WTC11 (cell line): ENCODE results near the gene ARHGAP21. TPM values are rescaled to one million over a fixed set of nuclear protein-coding genes. Genes with fewer than 3 reads are reported as not detected.

Source experiments
- ATAC-seq: fragments of 200-7000 bp; cut with Tn5 transposase; 2 replicates; pipeline ENCODE4 v1.10.0; 2021; ENCODE audit warnings: mild to moderate bottlenecking, moderate library complexity
- CTCF ChIA-PET: fragments of 300-600 bp; sonication (Branson Sonifier 250); formaldehyde crosslinking; loops from one replicate; lab custom pipeline; 2021; ENCODE audit warnings: antibody characterized with exemption; lab: Charles Lee
- POLR2A ChIA-PET: fragments of 350-600 bp; sonication (Branson Sonifier 250); formaldehyde crosslinking; loops from one replicate; lab custom pipeline; 2021; ENCODE audit warnings: antibody characterized with exemption; lab: Charles Lee
- DNase-seq: peaks from one replicate; pipeline ENCODE4 v3.0.0; 2021; ENCODE audit warnings: low spot score
- H3K27ac Mint-ChIP-seq: 2 replicates; pipeline ENCODE4 v1.8.0; 2021; ENCODE audit warnings: mixed read lengths
- H3K27me3 Mint-ChIP-seq: 2 replicates; pipeline ENCODE4 v1.8.0; 2021; ENCODE audit warnings: low read depth, mild to moderate bottlenecking, moderate library complexity, mixed read lengths
- H3K36me3 Mint-ChIP-seq: 2 replicates; pipeline ENCODE4 v1.8.0; 2021; ENCODE audit warnings: mixed read lengths
- H3K4me1 Mint-ChIP-seq: 2 replicates; pipeline ENCODE4 v1.8.0; 2022; ENCODE audit warnings: mixed read lengths
- H3K4me3 Mint-ChIP-seq: 2 replicates; pipeline ENCODE4 v1.8.0; 2021; ENCODE audit warnings: mild to moderate bottlenecking, moderate library complexity, mixed read lengths
- H3K9me3 Mint-ChIP-seq: 2 replicates; pipeline ENCODE4 v1.8.0; 2021; ENCODE audit warnings: mixed read lengths
- FOXK1 ChIP-seq: sonication (generic); formaldehyde crosslinking; IDR thresholded peaks from 2 replicates; pipeline ENCODE4 v1.8.0; 2022; ENCODE audit warnings: mild to moderate bottlenecking, moderate library complexity, missing genetic modification reagents
- FOXP1 ChIP-seq: sonication (generic); formaldehyde crosslinking; IDR thresholded peaks from 2 replicates; pipeline ENCODE4 v1.8.0; 2022; ENCODE audit warnings: missing genetic modification reagents, mild to moderate bottlenecking, moderate library complexity, borderline replicate concordance
- IRF2 ChIP-seq: sonication (generic); formaldehyde crosslinking; IDR thresholded peaks from 2 replicates; pipeline ENCODE4 v1.8.0; 2022; ENCODE audit warnings: low read depth, missing genetic modification reagents, borderline replicate concordance
- NR3C1 ChIP-seq: sonication (generic); formaldehyde crosslinking; conservative IDR thresholded peaks from 2 replicates; pipeline ENCODE4 v1.8.1; 2023; ENCODE audit warnings: low read depth, mild to moderate bottlenecking, missing genetic modification reagents
- RELA ChIP-seq: sonication (generic); formaldehyde crosslinking; IDR thresholded peaks from 2 replicates; pipeline ENCODE4 v1.8.1; 2022; ENCODE audit warnings: missing genetic modification reagents, mild to moderate bottlenecking, borderline replicate concordance
- SMAD4 ChIP-seq: sonication (generic); formaldehyde crosslinking; IDR thresholded peaks from 2 replicates; pipeline ENCODE4 v1.8.0; 2022; ENCODE audit warnings: mild to moderate bottlenecking, missing genetic modification reagents
- SP1 ChIP-seq: sonication (generic); formaldehyde crosslinking; conservative IDR thresholded peaks from 2 replicates; pipeline ENCODE4 v1.8.1; 2022; ENCODE audit warnings: missing genetic modification reagents
- ZNF317 ChIP-seq: sonication (generic); formaldehyde crosslinking; IDR thresholded peaks from 2 replicates; pipeline ENCODE4 v1.8.1; 2023; ENCODE audit warnings: low read depth, mild to moderate bottlenecking, moderate library complexity, missing genetic modification reagents, borderline replicate concordance
- total RNA-seq: library from RNA; stranded (reverse); gene quantifications from 3 replicates; pipeline ENCODE4 v1.2.3, GENCODE V29; 2021
- TF ChIP-seq, protein P1 (sequence below): sonication (generic); formaldehyde crosslinking; IDR thresholded peaks from 2 replicates; pipeline ENCODE4 v1.8.1; 2023; ENCODE audit warnings: mild to moderate bottlenecking, missing genetic modification reagents, moderate library complexity
- TF ChIP-seq, protein P2 (sequence below): sonication (generic); formaldehyde crosslinking; IDR thresholded peaks from 2 replicates; pipeline ENCODE4 v1.8.0; 2022; ENCODE audit warnings: mild to moderate bottlenecking, missing genetic modification reagents
- TF ChIP-seq, protein P3 (sequence below): sonication (generic); formaldehyde crosslinking; IDR thresholded peaks from 2 replicates; pipeline ENCODE4 v1.8.0; 2023; ENCODE audit warnings: missing genetic modification reagents, mild to moderate bottlenecking, borderline replicate concordance
- TF ChIP-seq, protein P4 (sequence below): sonication (generic); formaldehyde crosslinking; IDR thresholded peaks from 2 replicates; pipeline ENCODE4 v1.8.1; 2023; ENCODE audit warnings: mild to moderate bottlenecking, missing genetic modification reagents

The ARHGAP21 gene
- total RNA-seq, 1 experiment from 2014 or later = 33.8 TPM

DNA sequence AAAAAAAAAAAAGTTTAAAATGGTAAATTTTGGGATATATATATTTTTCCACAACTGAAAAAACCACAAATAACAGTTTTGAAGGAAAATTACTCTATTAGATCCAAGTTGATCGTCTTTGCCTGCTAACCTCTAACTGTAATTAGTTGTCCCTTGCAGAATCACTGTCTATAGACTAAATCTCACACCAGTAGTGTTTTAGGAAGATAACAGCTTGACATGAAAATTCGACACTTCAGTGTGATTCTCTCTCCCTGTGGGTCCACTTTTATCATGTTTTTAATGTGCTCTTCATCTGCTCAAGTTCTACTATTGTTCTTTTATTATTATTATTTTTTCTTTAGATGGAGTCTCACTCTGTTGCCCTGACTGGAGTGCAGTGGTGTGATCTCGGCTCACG, 24.5 kb upstream of the ARHGAP21 start:
- TF ChIP-seq, protein P1, sequence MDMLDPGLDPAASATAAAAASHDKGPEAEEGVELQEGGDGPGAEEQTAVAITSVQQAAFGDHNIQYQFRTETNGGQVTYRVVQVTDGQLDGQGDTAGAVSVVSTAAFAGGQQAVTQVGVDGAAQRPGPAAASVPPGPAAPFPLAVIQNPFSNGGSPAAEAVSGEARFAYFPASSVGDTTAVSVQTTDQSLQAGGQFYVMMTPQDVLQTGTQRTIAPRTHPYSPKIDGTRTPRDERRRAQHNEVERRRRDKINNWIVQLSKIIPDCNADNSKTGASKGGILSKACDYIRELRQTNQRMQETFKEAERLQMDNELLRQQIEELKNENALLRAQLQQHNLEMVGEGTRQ (CRISPR knock-in tag) = no peak
- TF ChIP-seq RELA (CRISPR knock-in tag) (no peak), FOXK1 (CRISPR knock-in tag) (no peak), ZNF317 (CRISPR knock-in tag) (no peak), SP1 (CRISPR knock-in tag) (no peak)
- TF ChIP-seq, protein P2, sequence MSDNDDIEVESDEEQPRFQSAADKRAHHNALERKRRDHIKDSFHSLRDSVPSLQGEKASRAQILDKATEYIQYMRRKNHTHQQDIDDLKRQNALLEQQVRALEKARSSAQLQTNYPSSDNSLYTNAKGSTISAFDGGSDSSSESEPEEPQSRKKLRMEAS (CRISPR knock-in tag) = no peak
- TF ChIP-seq, protein P3, sequence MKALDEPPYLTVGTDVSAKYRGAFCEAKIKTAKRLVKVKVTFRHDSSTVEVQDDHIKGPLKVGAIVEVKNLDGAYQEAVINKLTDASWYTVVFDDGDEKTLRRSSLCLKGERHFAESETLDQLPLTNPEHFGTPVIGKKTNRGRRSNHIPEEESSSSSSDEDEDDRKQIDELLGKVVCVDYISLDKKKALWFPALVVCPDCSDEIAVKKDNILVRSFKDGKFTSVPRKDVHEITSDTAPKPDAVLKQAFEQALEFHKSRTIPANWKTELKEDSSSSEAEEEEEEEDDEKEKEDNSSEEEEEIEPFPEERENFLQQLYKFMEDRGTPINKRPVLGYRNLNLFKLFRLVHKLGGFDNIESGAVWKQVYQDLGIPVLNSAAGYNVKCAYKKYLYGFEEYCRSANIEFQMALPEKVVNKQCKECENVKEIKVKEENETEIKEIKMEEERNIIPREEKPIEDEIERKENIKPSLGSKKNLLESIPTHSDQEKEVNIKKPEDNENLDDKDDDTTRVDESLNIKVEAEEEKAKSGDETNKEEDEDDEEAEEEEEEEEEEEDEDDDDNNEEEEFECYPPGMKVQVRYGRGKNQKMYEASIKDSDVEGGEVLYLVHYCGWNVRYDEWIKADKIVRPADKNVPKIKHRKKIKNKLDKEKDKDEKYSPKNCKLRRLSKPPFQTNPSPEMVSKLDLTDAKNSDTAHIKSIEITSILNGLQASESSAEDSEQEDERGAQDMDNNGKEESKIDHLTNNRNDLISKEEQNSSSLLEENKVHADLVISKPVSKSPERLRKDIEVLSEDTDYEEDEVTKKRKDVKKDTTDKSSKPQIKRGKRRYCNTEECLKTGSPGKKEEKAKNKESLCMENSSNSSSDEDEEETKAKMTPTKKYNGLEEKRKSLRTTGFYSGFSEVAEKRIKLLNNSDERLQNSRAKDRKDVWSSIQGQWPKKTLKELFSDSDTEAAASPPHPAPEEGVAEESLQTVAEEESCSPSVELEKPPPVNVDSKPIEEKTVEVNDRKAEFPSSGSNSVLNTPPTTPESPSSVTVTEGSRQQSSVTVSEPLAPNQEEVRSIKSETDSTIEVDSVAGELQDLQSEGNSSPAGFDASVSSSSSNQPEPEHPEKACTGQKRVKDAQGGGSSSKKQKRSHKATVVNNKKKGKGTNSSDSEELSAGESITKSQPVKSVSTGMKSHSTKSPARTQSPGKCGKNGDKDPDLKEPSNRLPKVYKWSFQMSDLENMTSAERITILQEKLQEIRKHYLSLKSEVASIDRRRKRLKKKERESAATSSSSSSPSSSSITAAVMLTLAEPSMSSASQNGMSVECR (CRISPR knock-in tag) = no peak
- POLR2A ChIA-PET = no interaction called here
- ATAC-seq (no peak), DNase-seq (no peak)
- CTCF ChIA-PET = no interaction called here
- H3K9me3 Mint-ChIP-seq = no peaks in the 10 kb centered on the region
- H3K4me3 Mint-ChIP-seq = no peak overlapping the region
- no peaks in the 10 kb centered on the region for H3K4me1 Mint-ChIP-seq
- no peaks in the 10 kb centered on the region for H3K27me3 Mint-ChIP-seq
- no peak overlapping the region for H3K27ac Mint-ChIP-seq
- no peaks in the 10 kb centered on the region for H3K36me3 Mint-ChIP-seq

DNA sequence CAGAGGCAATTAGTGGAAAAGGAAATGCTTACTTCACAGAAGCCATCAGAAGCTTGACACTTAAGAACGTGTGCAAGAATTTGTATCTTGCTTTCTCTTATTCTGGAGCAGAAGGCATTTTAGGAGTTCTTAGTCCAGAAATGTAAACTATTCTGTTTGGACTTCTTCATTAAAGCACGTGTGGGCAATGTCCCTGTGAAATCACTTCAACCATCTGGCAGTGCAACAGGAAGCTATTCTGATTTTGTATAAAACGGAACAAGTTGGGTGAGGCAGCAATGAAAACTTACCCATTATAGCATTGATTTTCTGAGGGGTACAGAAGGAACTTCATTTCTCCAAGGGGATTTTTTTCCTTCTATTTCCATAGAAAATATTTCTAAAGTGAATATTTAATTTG, 21.3 kb upstream of the ARHGAP21 start:
- no peak for ATAC-seq
- H3K4me1 Mint-ChIP-seq = no peaks in the 10 kb centered on the region
- CTCF ChIA-PET = interaction anchor here (1.2 kb wide), 1 partner anchor 17 kb away, joined by 3 read pairs; no protein-coding TSS in a partner anchor

DNA sequence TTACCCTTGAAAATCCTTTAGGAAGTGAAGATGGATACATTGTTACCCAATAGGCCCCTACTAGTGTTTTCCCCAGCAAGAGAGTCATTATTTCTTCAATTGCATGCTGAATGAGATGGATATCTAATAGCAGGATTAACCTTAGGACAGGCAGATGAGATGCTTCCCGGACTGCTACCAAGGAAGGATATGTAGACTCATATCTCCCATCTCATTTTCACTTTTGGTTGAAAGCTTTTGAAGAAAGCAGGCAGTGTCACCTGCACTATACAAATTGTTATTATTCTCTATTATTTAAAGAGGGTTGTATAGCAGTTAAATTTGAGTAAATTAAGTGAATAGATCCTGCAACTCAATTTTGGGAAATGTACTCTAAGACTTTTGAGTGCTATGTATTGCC, 17.0 kb upstream of the ARHGAP21 start:
- no peak overlapping the region for H3K27ac Mint-ChIP-seq
- peaks cover 8% of the 10 kb centered on the region for H3K4me1 Mint-ChIP-seq
- ATAC-seq = no peak
- no peak overlapping the region for H3K4me3 Mint-ChIP-seq
- DNase-seq = no peak
- ChIA-PET CTCF (no interaction called here), POLR2A (no interaction called here)
- no peaks in the 10 kb centered on the region for H3K9me3 Mint-ChIP-seq
- TF ChIP-seq IRF2 (CRISPR knock-in tag) = no peak
- H3K27me3 Mint-ChIP-seq = no peaks in the 10 kb centered on the region
- no peaks in the 10 kb centered on the region for H3K36me3 Mint-ChIP-seq

More for the DNA sequence above, 21.3 kb upstream of the ARHGAP21 start:
- H3K27ac Mint-ChIP-seq = no peak overlapping the region
- no peak for TF ChIP-seq FOXP1 (CRISPR knock-in tag)
- no peak for TF ChIP-seq NR3C1
- TF ChIP-seq, protein P4, sequence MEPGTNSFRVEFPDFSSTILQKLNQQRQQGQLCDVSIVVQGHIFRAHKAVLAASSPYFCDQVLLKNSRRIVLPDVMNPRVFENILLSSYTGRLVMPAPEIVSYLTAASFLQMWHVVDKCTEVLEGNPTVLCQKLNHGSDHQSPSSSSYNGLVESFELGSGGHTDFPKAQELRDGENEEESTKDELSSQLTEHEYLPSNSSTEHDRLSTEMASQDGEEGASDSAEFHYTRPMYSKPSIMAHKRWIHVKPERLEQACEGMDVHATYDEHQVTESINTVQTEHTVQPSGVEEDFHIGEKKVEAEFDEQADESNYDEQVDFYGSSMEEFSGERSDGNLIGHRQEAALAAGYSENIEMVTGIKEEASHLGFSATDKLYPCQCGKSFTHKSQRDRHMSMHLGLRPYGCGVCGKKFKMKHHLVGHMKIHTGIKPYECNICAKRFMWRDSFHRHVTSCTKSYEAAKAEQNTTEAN = no peak
- no peak for TF ChIP-seq IRF2 (CRISPR knock-in tag)
- H3K27me3 Mint-ChIP-seq = no peaks in the 10 kb centered on the region
- POLR2A ChIA-PET = no interaction called here
- H3K4me3 Mint-ChIP-seq = no peak overlapping the region
- no peaks in the 10 kb centered on the region for H3K36me3 Mint-ChIP-seq
- no peaks in the 10 kb centered on the region for H3K9me3 Mint-ChIP-seq
- no peak for DNase-seq

DNA sequence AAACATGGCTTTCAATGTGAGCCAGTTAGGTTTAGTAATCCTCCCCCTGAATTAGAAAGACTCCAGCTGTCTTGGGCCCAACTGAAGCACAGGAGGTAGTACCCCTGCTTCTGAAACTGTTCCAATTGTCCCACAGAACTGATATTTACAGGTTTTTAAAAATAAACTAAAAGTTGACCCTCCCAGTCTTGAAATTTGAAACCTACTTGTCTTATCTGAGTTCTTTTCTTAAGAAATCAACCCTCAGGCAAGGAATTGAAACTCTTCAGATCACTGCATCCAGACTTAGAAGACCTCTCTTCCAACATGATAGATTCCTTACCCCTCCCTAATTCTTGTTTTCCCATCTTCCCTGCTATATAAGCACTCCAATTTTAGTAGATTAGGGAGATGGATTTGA, 13.3 kb upstream of the ARHGAP21 start:
- CTCF ChIA-PET = no interaction called here
- H3K27ac Mint-ChIP-seq = 0 out of 2 replicates have a peak overlapping the region, but pooled peaks have one; percentile 5
- POLR2A ChIA-PET = no interaction called here
- TF ChIP-seq SMAD4 (CRISPR knock-in tag) = no peak
- no peak overlapping the region for H3K4me3 Mint-ChIP-seq
- no peaks in the 10 kb centered on the region for H3K9me3 Mint-ChIP-seq
- ATAC-seq (no peak), DNase-seq (no peak)
- no peaks in the 10 kb centered on the region for H3K36me3 Mint-ChIP-seq
- no peaks in the 10 kb centered on the region for H3K27me3 Mint-ChIP-seq
- peaks cover 8% of the 10 kb centered on the region for H3K4me1 Mint-ChIP-seq
